ENCODE results near the gene PPP2R2D. TPM values are rescaled to one million over a fixed set of nuclear protein-coding genes. Genes with fewer than 3 reads are reported as not detected.

Gene PPP2R2D
- total RNA-seq, 4 donors from 2014 or later, result 38.2 to 49.7 (median 41.0) TPM

- no peak for TF ChIP-seq CTCF (IDR thresholded peaks at IDR 0.05)
- TF ChIP-seq POLR2AphosphoS5 (IDR thresholded peaks at IDR 0.05), result no peak
- TF ChIP-seq POLR2A (IDR thresholded peaks at IDR 0.05; ENCODE audit: low read depth), result no peak
- TF ChIP-seq EP300 (IDR thresholded peaks at IDR 0.05), result no peak
- Histone ChIP-seq H3K9me3 (no peaks in the 10 kb centered on the region), H3K27ac (replicated peaks in 1 of 4) (no peak overlapping the region), H3K36me3 (no peaks in the 10 kb centered on the region), H3K27me3 (peaks cover 0 to 68% (median 0%) of the 10 kb centered on the region in 4 donors), H3K4me3 (no peak overlapping the region), H3K4me1 (no peaks in the 10 kb centered on the region)
- no peak for DNase-seq (ENCODE audit: extremely low spot score)
- 72% methylated on average over 18 of the region's 18 CpGs for WGBS
- intact Hi-C loops (cut with DNase I), result no loop called here
Measured at GRCh38 chr10:131856441-131857094, 44.2 kb upstream of the PPP2R2D start.

GRCh38 chr10:131857156-131858117 lies 43.4 kb upstream of the PPP2R2D start:
- TF ChIP-seq POLR2A (IDR thresholded peaks at IDR 0.05; ENCODE audit: low read depth), result no peak
- no peak for TF ChIP-seq POLR2AphosphoS5 (IDR thresholded peaks at IDR 0.05)
- no peak for TF ChIP-seq CTCF (IDR thresholded peaks at IDR 0.05)
- no peak for TF ChIP-seq EP300 (IDR thresholded peaks at IDR 0.05)
- intact Hi-C loops (cut with DNase I), result no loop called here
- 88% methylated on average over 25 of the region's 33 CpGs for WGBS
- DNase-seq (ENCODE audit: extremely low spot score), result no peak
- no peak overlapping the region for H3K4me3 ChIP-seq
- H3K27me3 ChIP-seq, result peaks cover 0 to 68% (median 0%) of the 10 kb centered on the region in 4 donors
- H3K9me3 ChIP-seq, result no peaks in the 10 kb centered on the region
- no peak overlapping the region for H3K27ac ChIP-seq (replicated peaks in 1 of 4)
- H3K36me3 ChIP-seq, result no peaks in the 10 kb centered on the region
- H3K4me1 ChIP-seq, result no peaks in the 10 kb centered on the region

- DNase-seq (ENCODE audit: extremely low spot score), result no peak
- Histone ChIP-seq H3K27ac (replicated peaks in 1 of 4) (no peak overlapping the region), H3K27me3 (peaks cover 0 to 68% (median 0%) of the 10 kb centered on the region in 4 donors), H3K4me1 (no peaks in the 10 kb centered on the region), H3K4me3 (no peak overlapping the region), H3K9me3 (no peaks in the 10 kb centered on the region), H3K36me3 (no peaks in the 10 kb centered on the region)
- WGBS, result 65% methylated on average over 6 of the region's 11 CpGs
- TF ChIP-seq POLR2AphosphoS5 (IDR thresholded peaks at IDR 0.05) (no peak), EP300 (IDR thresholded peaks at IDR 0.05) (no peak), CTCF (IDR thresholded peaks at IDR 0.05) (no peak), POLR2A (IDR thresholded peaks at IDR 0.05; ENCODE audit: low read depth) (no peak)
- intact Hi-C loops (cut with DNase I), result no loop called here
Measured at GRCh38 chr10:131858118-131858515, 42.7 kb upstream of the PPP2R2D start.

- H3K27ac ChIP-seq (replicated peaks in 1 of 4), result no peak overlapping the region
- 87% methylated on average over 32 of the region's 35 CpGs for WGBS
Measured at GRCh38 chr10:131858583-131859340, 42.0 kb upstream of the PPP2R2D start.

More at GRCh38 chr10:131858583-131859340, 42.0 kb upstream of the PPP2R2D start:
- Histone ChIP-seq H3K9me3 (no peaks in the 10 kb centered on the region), H3K4me3 (no peak overlapping the region), H3K4me1 (no peaks in the 10 kb centered on the region), H3K27me3 (peaks cover 0 to 65% (median 0%) of the 10 kb centered on the region in 4 donors), H3K36me3 (no peaks in the 10 kb centered on the region)
- TF ChIP-seq EP300 (IDR thresholded peaks at IDR 0.05) (no peak), POLR2A (IDR thresholded peaks at IDR 0.05; ENCODE audit: low read depth) (no peak), CTCF (IDR thresholded peaks at IDR 0.05) (no peak), POLR2AphosphoS5 (IDR thresholded peaks at IDR 0.05) (no peak)
- DNase-seq (ENCODE audit: extremely low spot score), result no peak
- intact Hi-C loops (cut with DNase I), result no loop called here
